ENCODE data around the gene SMPDL3A. TPM values are rescaled to one million over a fixed set of nuclear protein-coding genes. Genes with fewer than 3 reads are reported as not detected.
"Not testable (repeated sequence)": the region's sequence is repeated elsewhere in the genome, so short reads cannot be mapped to it uniquely, and the experiment has no call there.

Gene SMPDL3A, protein sequence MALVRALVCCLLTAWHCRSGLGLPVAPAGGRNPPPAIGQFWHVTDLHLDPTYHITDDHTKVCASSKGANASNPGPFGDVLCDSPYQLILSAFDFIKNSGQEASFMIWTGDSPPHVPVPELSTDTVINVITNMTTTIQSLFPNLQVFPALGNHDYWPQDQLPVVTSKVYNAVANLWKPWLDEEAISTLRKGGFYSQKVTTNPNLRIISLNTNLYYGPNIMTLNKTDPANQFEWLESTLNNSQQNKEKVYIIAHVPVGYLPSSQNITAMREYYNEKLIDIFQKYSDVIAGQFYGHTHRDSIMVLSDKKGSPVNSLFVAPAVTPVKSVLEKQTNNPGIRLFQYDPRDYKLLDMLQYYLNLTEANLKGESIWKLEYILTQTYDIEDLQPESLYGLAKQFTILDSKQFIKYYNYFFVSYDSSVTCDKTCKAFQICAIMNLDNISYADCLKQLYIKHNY
- polyA plus RNA-seq (ENCODE audit: insufficient read length in 4 of 4): 10 to 100 TPM; 10.5 to 18.8 (median 14.1) TPM

DNA sequence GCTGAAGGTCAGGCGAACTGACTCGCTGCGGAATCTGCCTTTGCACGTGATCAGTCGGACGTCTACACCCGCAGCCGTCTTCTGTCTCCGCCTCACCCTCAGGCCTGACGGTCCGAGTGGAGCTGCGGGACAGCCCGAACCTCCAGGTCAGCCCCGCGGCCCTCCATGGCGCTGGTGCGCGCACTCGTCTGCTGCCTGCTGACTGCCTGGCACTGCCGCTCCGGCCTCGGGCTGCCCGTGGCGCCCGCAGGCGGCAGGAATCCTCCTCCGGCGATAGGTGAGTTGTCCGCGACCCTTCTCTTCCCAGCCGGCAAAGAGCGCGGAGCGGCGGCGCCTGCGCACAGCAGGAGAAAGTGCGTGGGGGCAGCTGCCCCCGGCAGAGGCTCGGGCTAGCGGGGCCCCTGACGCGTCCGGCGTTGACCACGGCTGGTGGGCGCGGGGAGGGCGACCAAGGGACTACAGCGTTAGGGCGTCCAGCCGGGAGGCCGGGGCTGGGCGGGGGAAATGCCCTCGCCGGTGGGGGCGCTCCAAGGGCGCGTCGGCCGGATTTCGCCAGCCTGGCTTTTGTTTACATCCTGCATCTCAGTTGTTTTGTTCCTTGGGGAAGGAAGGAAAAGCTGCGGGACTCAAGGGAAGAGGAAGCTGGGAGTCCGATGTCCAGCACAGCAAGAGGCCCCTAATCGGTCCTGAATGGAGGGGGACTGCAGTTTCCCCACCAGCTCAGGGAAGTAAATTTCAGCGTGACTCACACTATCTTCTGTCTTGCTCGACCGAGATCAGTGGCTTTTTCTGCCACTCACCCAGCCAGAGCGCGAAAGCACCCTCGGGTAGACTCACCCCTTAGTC lies at the start of gene SMPDL3A:
SMPDL3A (plus strand) TSS at position 77 of the 846 bp plus-strand sequence; CDS start at position 166, 89 bp downstream.
- DNase-seq (ENCODE audit: low read depth in 4 of 4, low spot score in 2 of 4): peak; percentile 61 to 68 (median 62)

DNA sequence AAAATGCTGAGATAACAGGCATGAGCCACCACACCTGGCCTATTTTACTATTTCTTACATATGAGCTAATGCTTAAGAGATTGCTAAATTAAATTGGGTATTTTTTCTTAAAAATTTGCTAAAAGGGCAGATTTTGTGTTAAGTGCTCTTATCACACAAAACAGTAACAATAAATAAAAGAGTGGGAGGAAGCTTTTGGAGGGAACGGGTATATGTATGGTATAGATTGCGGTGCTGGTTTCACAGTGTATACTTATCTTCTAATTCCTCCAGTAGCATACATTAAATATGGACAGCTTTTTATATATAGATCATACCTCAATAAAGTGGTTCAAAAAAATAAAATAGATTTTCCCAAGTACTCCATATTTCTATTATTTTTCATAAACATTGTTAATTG lies 49.0 kb upstream of the SMPDL3A start:
- DNase-seq (ENCODE audit: low read depth in 4 of 4, low spot score in 2 of 4): no peak

DNA sequence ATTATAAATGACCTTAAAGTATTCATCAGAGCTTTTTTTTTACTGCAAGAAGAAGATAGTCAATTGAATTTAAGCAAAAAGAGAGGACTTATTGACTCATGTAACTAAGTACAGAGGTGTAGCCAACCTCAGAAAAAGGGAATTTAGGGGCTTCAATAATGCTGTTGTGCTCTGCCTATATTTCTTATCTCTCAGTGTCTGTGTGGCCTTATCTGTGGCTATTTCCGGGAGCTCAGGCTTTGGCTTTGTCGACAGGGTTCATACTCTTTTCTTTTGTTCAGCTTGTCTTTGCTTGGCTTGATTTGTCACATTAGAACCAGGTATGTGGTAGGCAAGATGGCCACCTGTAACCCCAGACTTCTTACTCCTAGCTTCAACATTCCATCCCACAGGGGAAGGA lies 48.1 kb upstream of the SMPDL3A start:
- no peak for DNase-seq (ENCODE audit: low read depth in 4 of 4, low spot score in 2 of 4)

DNA sequence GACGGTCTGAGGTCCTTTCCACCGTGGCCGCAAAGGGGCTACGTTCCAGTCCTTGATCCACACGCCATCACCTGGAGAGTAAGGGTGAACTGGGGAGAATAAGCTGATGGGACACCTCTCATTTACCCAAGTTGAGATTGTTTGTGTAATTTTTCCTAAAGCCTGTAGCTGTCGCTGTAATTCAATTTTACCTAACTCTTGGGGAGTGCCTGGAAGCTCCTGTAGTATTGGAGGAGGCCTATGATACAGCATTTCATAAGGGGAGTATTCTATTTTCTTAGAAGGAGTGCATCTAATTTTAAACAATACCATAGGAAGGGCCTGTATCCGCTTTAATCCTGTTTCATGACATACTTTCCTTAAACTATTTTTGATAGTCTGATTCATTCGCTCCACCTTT lies 44.8 kb upstream of the SMPDL3A start:
- DNase-seq (ENCODE audit: low read depth in 4 of 4, low spot score in 2 of 4): not testable (repeated sequence)

DNA sequence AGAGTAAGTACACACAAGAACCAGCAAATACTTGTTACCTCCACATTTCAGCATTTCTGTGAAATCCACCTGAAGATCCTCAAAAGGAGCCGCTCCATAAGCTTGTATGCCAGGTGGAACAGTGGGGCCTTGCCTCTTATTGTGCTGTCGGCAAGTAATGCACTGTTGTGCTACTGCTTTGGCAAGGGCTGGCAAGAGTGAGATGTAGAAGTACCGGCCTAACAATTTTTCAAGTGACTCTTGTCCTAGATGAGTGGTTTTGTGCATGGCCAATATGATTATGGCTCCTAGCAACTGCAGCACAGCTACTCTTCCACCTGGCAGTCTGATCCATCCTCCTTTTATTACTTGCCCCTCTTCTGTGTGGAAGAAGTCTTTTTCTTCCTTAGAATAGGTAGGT lies 44.2 kb upstream of the SMPDL3A start:
- DNase-seq (ENCODE audit: low read depth in 4 of 4, low spot score in 2 of 4): not testable (repeated sequence)

DNA sequence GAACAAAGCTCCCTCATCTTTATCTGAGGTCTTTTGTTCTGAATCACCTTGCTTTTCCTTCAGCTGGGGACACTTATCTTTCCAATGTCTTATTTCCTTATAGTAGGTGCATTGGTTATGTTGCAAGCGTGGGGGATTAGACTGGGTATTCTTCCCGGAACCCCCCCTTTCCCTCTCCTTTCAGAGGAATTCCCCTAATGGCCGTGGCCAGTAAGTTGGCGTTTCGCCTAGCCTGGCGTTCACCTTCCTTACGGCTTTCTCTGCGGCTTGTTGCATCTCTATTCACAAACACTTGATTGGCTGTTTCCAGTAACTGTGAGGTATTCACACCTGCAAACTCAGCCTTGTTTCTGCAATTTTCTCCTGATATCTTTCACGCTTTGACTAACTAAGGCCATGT lies 42.4 kb upstream of the SMPDL3A start:
- no peak for DNase-seq (ENCODE audit: low read depth in 4 of 4, low spot score in 2 of 4)

DNA sequence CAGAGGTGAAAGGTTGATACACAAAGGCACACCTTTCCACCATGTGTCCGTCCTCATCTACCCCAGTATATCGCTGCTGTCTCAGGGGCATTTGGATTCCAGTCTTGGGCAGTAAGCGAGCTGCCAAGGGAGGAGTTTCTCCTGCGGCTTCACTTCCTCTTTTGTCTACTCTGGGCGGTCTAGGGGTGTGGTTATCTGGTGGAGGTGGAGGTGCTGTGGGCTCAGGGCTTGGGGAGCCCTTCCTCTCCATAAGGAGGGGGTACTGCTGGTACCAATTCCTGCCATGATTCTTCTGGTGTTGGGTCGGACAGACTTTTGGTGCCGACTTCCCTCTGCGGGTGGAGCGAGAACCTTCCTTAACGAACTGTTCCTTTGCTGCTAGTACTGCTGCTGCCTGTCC lies 41.5 kb upstream of the SMPDL3A start:
- DNase-seq (ENCODE audit: low read depth in 4 of 4, low spot score in 2 of 4): no peak

DNA sequence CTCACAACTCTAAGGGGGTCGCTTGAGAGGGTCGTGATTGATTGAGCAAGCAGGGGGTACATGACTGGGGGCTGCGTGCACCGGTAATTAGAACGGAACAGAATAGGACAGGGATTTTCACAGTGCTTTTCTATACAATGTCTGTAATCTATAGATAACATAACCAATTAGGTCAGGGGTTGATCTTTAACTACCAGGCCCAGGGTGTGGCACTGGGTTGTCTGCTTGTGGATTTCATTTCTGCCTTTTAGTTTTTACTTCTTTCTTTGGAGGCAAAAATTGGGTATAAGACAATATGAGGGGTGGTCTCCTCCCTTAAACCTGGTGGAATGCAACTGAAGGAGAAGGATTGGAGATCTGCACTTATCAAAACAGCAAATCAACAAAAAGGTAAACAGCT lies 40.1 kb upstream of the SMPDL3A start:
- DNase-seq (ENCODE audit: low read depth in 4 of 4, low spot score in 2 of 4): not testable (repeated sequence)

DNA sequence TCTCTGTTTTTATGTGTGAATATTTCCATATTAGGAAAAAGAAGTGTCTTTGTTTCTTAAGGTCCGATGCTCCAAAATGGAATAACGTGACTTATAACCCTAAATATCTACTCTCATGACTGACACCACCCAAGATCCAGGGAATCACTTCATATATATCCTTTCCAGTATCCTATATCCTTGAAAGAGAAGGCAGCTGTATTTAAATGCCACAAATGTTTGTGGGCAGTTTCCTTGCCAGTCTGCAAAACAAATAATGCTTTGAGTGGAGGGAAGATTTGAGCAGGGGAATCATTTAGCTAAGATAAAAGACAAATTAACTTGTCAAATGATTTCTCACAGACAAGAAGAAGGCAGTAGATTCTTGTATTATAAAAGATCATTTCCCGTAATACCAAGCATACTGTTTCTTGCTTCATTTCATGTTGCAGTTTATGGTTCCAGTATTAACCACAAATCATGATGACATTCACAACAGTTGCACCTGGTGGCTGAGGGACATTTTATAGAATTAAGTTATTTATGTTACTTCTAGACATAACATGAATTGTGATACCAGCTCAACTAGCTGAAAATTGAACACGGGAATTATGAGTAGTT lies 39.5 kb upstream of the SMPDL3A start:
- DNase-seq (ENCODE audit: low read depth in 4 of 4, low spot score in 2 of 4): no peak

DNA sequence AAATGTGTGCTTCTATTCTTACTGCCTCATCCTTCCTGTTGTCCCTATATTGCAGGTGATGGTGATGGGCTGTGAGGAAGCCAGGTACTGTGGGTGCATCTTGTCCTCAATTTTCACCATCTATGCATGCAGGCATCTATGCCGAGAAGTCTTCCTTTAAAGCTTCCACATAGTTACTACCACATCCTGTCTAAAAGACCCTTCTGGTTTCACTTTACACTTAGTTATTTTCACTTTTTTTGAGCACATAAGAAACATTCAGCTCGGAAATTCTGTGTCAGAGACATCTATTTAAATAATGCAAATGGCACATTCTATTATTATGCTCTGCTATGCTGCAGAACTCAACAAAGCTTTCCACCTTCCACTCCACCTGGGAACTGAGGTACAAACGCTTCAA lies 37.7 kb upstream of the SMPDL3A start:
- no peak for DNase-seq (ENCODE audit: low read depth in 4 of 4, low spot score in 2 of 4)

DNA sequence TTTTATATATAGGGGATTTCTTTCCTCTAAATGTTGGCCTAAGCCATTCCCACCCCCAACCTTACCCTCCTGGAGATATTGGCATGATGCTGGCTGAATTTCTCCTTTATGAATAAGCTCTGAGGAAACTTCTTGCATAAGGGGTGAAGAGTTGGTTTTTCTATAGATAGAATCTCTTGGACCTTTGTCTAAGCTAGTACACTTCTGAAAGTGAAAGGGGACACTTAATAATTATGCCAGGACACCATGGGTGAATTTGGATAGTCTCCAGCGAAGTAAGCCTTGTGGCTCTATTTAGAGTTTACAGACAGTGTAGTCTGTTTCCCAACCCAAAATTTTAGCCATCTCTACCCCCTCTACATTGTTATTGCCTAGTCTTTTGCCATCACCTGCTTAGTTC lies 36.6 kb upstream of the SMPDL3A start:
- DNase-seq (ENCODE audit: low read depth in 4 of 4, low spot score in 2 of 4): no peak

DNA sequence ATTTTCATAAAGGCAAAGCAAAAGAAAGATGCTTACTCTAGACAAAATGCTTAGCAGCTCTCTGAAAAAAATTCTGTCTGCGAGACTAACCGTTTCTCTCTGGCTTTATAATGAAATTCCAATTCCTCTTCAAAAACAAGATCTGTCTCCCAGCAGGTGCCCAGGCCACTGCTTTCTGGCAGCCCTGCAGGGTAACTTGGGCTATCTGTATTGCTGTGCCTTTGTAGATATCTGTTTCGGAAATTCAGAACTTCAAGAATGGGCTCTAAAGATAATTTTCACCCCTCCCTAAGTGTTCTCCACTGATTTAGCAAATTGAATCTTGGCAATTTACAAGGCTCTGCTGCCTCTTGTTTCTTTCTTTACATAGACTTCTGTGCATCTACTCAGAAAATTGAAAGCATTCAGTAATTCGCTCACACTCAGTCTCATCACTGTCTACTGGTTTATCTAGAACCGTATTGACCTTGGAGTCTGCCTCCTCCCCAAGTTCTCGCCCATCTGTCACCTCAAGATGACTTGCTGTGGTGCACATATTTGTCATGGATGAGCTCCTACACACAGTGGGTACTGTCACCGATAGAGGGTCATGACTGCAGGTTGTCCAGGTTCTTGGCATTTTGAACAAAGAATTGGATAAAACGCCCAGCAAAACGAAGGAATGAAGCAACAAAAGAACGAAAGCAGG lies 35.9 kb upstream of the SMPDL3A start:
- no peak for DNase-seq (ENCODE audit: low read depth in 4 of 4, low spot score in 2 of 4)

DNA sequence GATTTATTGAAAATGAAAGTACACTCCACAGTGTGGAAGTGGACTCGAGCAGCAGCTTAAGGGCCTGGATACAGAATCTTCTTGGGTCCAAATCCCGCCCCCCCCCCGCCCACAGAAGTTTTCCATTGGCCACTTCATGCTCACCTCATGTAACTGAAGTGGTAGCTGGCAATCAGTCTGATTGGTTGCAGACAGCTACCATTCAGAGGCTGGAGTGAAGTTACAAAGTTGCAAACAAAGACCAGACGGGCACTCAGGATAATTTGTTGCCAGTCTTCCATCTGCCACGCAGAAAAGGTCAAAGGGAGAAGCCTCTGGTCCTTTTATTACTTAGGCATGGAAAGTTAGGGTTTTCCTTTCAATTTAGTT lies 35.4 kb upstream of the SMPDL3A start:
- no peak for DNase-seq (ENCODE audit: low read depth in 4 of 4, low spot score in 2 of 4)

DNA sequence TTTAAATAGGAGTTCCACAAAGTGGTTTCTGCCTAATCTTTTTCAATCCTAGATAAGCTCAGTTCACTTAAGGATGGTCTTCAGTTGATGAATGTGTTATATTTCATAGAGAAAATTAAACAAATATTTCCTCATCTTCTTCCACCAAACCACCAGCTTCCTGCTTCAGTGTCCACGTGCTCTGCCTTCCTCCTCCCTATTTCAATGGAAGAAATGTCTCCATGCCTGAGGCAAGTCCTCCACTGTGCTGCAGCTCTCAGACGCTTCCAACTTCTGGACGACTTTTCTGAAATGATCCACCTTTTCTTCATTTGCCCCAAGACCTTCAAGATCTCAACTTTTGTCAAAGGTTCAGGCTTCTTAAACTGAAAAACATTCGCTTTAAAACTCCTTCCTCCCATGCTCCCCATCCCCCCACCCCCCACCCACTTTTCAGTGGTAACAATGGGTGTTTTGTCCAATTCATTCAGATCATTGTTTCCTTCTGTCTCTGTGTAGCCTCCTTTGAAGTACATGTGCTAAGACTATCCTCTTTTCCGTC lies 34.8 kb upstream of the SMPDL3A start:
- DNase-seq (ENCODE audit: low read depth in 4 of 4, low spot score in 2 of 4): no peak

DNA sequence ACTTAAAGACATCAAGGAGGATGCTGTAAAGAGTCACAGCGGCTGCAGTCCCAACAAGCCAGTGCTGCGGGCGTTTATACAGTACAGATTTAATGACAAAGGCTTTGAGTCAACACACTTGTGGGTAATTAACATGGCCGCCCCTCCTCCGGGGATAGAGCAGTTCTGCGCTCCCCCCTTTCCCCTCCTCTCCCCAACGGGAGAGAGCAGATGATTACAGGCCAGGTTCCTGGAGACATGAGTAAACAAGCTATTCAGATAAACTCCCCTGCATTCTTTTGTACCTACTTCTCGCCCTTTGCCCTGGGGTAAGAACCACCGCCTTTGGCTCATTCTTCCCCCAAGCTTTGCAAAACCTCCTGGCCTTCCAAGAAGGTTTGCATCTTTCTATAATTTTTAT lies 33.2 kb upstream of the SMPDL3A start:
- DNase-seq (ENCODE audit: low read depth in 4 of 4, low spot score in 2 of 4): no peak

DNA sequence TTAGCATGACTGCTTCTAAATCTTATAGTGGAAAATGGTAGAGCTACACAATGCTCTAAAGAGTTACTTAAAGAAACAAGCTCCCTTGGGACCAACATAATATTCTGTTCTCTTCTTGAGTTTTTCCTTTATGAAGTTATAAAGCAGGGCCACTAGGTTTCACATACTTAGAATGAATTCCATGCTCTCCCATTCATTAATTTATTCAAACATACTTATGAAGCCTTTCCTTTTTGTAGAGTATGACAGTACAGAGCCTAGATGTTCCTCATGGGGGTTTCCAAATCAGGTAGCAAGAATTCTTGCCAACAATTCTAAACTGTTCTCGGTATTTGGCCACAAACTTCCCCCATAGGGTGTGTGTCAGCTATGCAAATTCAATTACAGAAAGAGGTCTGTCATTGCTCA lies 30.1 kb upstream of the SMPDL3A start:
- DNase-seq (ENCODE audit: low read depth in 4 of 4, low spot score in 2 of 4): no peak

DNA sequence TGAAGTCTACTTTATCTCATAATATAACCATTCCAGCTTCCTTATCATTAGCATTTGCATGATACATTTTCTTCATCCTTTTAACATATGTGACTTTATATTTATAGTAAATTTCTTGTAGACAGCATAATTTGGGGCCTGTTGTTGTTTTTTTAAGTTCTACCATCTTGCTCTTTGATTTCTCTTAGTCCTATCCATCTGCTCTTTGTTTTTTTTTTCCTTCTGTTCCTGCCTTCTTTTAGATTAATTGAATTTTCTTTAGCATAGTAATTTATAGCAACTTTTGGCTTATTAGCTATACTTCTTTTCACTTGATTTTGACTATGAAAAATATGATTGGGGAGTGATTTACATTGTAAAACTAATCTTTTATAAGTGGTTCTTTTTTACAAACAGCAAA lies 28.7 kb upstream of the SMPDL3A start:
- no peak for DNase-seq (ENCODE audit: low read depth in 4 of 4, low spot score in 2 of 4)

DNA sequence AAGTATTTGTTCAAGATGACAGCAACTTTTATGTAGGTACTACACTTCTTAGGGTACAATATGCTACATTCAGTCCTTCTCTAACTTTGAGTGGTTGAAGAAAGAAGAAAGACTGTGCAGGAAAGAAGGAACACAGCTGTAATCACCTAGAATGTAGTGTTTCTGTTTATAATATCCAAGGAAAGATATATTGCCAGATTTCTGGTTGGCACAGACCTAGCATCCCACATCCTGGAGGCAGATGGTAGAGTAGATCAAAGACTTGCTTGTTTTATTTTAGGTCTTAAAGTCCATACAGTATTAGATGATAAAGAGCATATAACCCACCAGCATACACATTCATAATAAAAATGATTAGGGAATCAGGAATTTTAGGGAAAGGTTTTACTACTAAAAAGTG lies 22.8 kb upstream of the SMPDL3A start:
- no peak for DNase-seq (ENCODE audit: low read depth in 4 of 4, low spot score in 2 of 4)

DNA sequence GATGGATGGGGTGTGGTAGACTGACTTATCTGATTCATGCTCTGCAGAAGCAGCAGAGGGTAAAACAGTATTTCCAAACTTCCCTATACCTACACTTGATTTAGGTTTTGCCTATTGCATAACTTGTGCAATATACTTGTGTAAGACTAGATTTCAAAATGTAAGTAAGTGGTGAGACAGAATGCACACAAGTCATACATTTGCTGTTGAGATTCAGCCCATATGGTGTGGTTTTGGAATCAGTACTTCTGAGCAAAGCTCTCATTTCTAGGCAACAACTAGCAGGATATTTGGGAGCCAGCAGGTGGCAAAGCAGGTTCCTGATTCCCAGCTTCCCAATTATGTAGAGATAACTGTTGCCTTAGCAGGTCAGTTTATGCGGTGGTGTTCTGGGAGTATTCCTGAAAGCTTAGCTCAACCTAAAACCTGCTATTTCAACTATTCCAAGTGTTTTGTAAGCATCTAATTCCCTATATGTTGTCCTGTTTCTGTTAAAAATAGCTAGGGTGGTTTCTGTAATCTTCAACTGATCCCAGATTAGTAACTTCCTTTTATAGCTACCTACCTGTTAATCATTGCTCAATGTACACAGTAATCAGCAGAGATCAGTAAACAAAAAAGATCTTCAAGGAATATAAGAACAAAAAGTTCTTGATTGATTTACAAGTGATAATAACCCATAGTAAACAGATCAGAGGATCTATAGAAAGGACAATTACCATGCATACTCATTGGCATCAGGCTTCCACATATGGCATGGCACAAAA lies 18.0 kb upstream of the SMPDL3A start:
- no peak for DNase-seq (ENCODE audit: low read depth in 4 of 4, low spot score in 2 of 4)

All from left renal cortex interstitium (tissue), 4 donors.